Naive thymus-derived CD4-positive, alpha-beta T cell (primary cell): Measurements from ENCODE around the gene MAP3K14. TPM values are rescaled to one million over a fixed set of nuclear protein-coding genes. Genes with fewer than 3 reads are reported as not detected.
"Not testable (repeated sequence)": the region's sequence is repeated elsewhere in the genome, so short reads cannot be mapped to it uniquely, and the experiment has no call there.

Source experiments
- ATAC-seq: fragments of 150-1000 bp; cut with Tn5 transposase; 2 replicates; pipeline ENCODE4 v1.10.0; 2021; ENCODE audit warnings: mild to moderate bottlenecking, moderate library complexity
- CTCF ChIA-PET: fragments of 350-600 bp; sonication (Branson Sonifier 250); formaldehyde crosslinking; loops from one replicate; lab custom pipeline; 2021; ENCODE audit warnings: antibody characterized with exemption; lab: Charles Lee
- POLR2A ChIA-PET: fragments of 350-600 bp; sonication (Branson Sonifier 250); formaldehyde crosslinking; loops from one replicate; lab custom pipeline; 2021; ENCODE audit warnings: antibody characterized with exemption, inconsistent platforms; lab: Charles Lee
- DNase-seq, 9 donors: peaks; one replicate each; pipeline versions ENCODE4 v3.0.0 to v3.0.0-alpha.2; 2020 to 2022; ENCODE audit warnings: mixed read lengths in 1 of 9
- H3K27ac ChIP-seq: one replicate; pipeline ENCODE4 v1.7.0; 2013; ENCODE audit warnings: mild to moderate bottlenecking, low read depth, low read length, moderate library complexity
- H3K27me3 ChIP-seq, 2 donors: one replicate each; pipeline ENCODE4 v1.7.0; 2013; ENCODE audit warnings: low read length in 2 of 2, mild to moderate bottlenecking in 2 of 2, moderate library complexity in 2 of 2; ENCODE audit not compliant: control insufficient read depth in 2 of 2, insufficient read depth in 2 of 2
- H3K36me3 ChIP-seq, 3 experiments: 1 replicate in 2 of 3; 2 replicates in 1 of 3; pipeline ENCODE4 v1.7.0; 2013; ENCODE audit warnings: low read length in 3 of 3, mild to moderate bottlenecking in 3 of 3, moderate library complexity in 1 of 3; ENCODE audit not compliant: insufficient read depth in 3 of 3, control insufficient read depth in 2 of 3
- H3K4me1 ChIP-seq, 2 donors: one replicate each; pipeline ENCODE4 v1.7.0; 2013; ENCODE audit warnings: low read length in 2 of 2, mild to moderate bottlenecking in 2 of 2, moderate library complexity in 1 of 2; ENCODE audit not compliant: control insufficient read depth in 2 of 2, insufficient read depth in 2 of 2
- H3K4me3 ChIP-seq: 2 replicates; pipeline ENCODE4 v1.7.0; 2013; ENCODE audit warnings: mild to moderate bottlenecking, low read length
- H3K9me3 ChIP-seq, 3 experiments: 1 replicate in 2 of 3; 2 replicates in 1 of 3; pipeline ENCODE4 v1.7.0; 2013; ENCODE audit warnings: low read length in 3 of 3; ENCODE audit not compliant: control insufficient read depth in 2 of 3
- H3K27ac Mint-ChIP-seq, 9 donors: one replicate each; pipeline ENCODE4 v1.8.0; 2020 to 2022; ENCODE audit warnings: mixed read lengths in 9 of 9, mild to moderate bottlenecking in 8 of 9, moderate library complexity in 5 of 9, inconsistent platforms in 2 of 9
- H3K27me3 Mint-ChIP-seq, 5 donors: one replicate each; pipeline ENCODE4 v1.8.0; 2021 to 2022; ENCODE audit warnings: mixed read lengths in 5 of 5, mild to moderate bottlenecking in 1 of 5
- H3K36me3 Mint-ChIP-seq, 5 donors: one replicate each; pipeline ENCODE4 v1.8.0; 2020 to 2022; ENCODE audit warnings: mixed read lengths in 5 of 5, mild to moderate bottlenecking in 3 of 5, inconsistent platforms in 1 of 5
- H3K4me1 Mint-ChIP-seq, 7 donors: one replicate each; pipeline ENCODE4 v1.8.0; 2020 to 2022; ENCODE audit warnings: mixed read lengths in 7 of 7, mild to moderate bottlenecking in 3 of 7, inconsistent platforms in 1 of 7
- H3K4me3 Mint-ChIP-seq, 10 donors: one replicate each; pipeline ENCODE4 v1.8.0; 2020 to 2022; ENCODE audit warnings: mild to moderate bottlenecking in 10 of 10, mixed read lengths in 10 of 10, moderate library complexity in 6 of 10, inconsistent platforms in 2 of 10
- H3K9me3 Mint-ChIP-seq, 11 donors: one replicate each; pipeline ENCODE4 v1.8.0; 2020 to 2022; ENCODE audit warnings: mixed read lengths in 11 of 11, mild to moderate bottlenecking in 4 of 11, inconsistent platforms in 1 of 11, moderate library complexity in 1 of 11
- intact Hi-C, 2 donors: fragments of 100-400 bp; cut with micrococcal nuclease; formaldehyde crosslinking; loops; one replicate each; pipeline ENCODE4 v1.15.1; 2023
- polyA plus RNA-seq, 2 donors: library from polyadenylated mRNA; unstranded; fragments of 300-500 nt; fragmentation: Illumina TruSeq; gene quantifications; one replicate each; pipeline ENCODE4 v1.2.3, GENCODE V29; 2021
- total RNA-seq, 6 experiments: library from RNA in 5 of 6; stranded (reverse) in 5 of 6; gene quantifications; 1 replicate in 5 of 6; 2 replicates in 1 of 6; pipeline ENCODE4 v1.2.3 and lab custom pipeline; 2021 to 2026

The MAP3K14 gene
- total and polyA plus RNA-seq, 7 experiments from 2014 or later = 2.4 to 39.8 (median 31.5) TPM

- no peak overlapping the region for H3K4me3 ChIP-seq
- H3K27me3 ChIP-seq = no peaks in the 10 kb centered on the region
- Mint-ChIP-seq H3K4me1 (peaks cover 0 to 8% (median 0%) of the 10 kb centered on the region in 7 donors), H3K9me3 (no peaks in the 10 kb centered on the region), H3K27me3 (peaks cover 0 to 22% (median 0%) of the 10 kb centered on the region in 5 donors), H3K27ac (peak overlapping the region in 2 of 9 donors; percentile 51 to 57), H3K36me3 (no peaks in the 10 kb centered on the region), H3K4me3 (no peak overlapping the region)
- intact Hi-C loops = no loop called here
- no peak for DNase-seq
- no peak overlapping the region for H3K27ac ChIP-seq
- no peaks in the 10 kb centered on the region for H3K4me1 ChIP-seq
- POLR2A ChIA-PET = interaction anchor here (0.9 kb wide), 1 partner anchor 35 kb away, joined by 3 read pairs; no protein-coding TSS in a partner anchor
- no peak for ATAC-seq
- CTCF ChIA-PET = interaction anchor here (0.7 to 1.5 kb wide), 3 partner anchors 19 to 40 kb away, joined by 3 read pairs; no protein-coding TSS in a partner anchor
- H3K36me3 ChIP-seq = no peaks in the 10 kb centered on the region
- H3K9me3 ChIP-seq = no peaks in the 10 kb centered on the region
These were observed 28.9 kb upstream of the MAP3K14 start for GRCh38 chr17:45345554-45346215.

DNA sequence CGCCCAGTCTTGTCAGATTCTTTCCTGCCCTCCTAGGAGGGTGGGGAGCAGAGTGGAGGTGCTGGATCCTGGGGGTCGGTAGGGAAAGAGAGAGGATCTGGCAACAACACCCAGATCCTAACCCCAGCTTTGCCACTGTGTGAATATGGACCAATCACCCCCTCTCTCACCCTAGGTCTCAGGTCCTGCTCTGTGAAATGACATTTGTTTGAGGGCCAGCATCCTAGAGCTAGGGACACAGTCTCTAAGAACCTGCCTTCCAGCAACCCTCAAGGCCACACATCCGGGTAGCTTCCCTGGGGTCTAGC lies 28.4 kb upstream of the MAP3K14 start:
- Mint-ChIP-seq H3K9me3 (no peaks in the 10 kb centered on the region), H3K4me1 (peaks cover 0 to 8% (median 0%) of the 10 kb centered on the region in 7 donors), H3K4me3 (no peak overlapping the region), H3K27me3 (peaks cover 0 to 20% (median 0%) of the 10 kb centered on the region in 5 donors), H3K36me3 (no peaks in the 10 kb centered on the region), H3K27ac (peak overlapping the region in 1 of 9 donors; percentile 57)
- ATAC-seq (no peak), DNase-seq (no peak)
- CTCF ChIA-PET = interaction anchor here (0.7 to 1.5 kb wide), 3 partner anchors 19 to 40 kb away, joined by 3 read pairs; no protein-coding TSS in a partner anchor
- H3K27me3 ChIP-seq = no peaks in the 10 kb centered on the region
- no peak overlapping the region for H3K27ac ChIP-seq
- intact Hi-C loops = no loop called here
- no peaks in the 10 kb centered on the region for H3K36me3 ChIP-seq
- H3K9me3 ChIP-seq = no peaks in the 10 kb centered on the region
- POLR2A ChIA-PET = interaction anchor here (0.9 kb wide), 1 partner anchor 35 kb away, joined by 3 read pairs; no protein-coding TSS in a partner anchor
- no peaks in the 10 kb centered on the region for H3K4me1 ChIP-seq
- H3K4me3 ChIP-seq = no peak overlapping the region

GRCh38 chr17:45343967-45344664 lies 27.3 kb upstream of the MAP3K14 start:
- H3K4me1 ChIP-seq, POLR2A ChIA-PET, H3K27me3 ChIP-seq, H3K9me3 ChIP-seq, H3K4me3 ChIP-seq, H3K9me3 Mint-ChIP-seq, intact Hi-C loops, H3K4me1 Mint-ChIP-seq, ATAC-seq, H3K4me3 Mint-ChIP-seq, H3K36me3 Mint-ChIP-seq, H3K36me3 ChIP-seq, H3K27ac ChIP-seq: not testable (repeated sequence)
- H3K27me3 Mint-ChIP-seq = peaks cover 0 to 17% (median 0%) of the 10 kb centered on the region in 5 donors
- peak overlapping the region in 1 of 9 donors; percentile 59 for H3K27ac Mint-ChIP-seq
- CTCF ChIA-PET = interaction anchor here (0.7 kb wide), 1 partner anchor 56 kb away, joined by 3 read pairs; no protein-coding TSS in a partner anchor
- peak in 1 of 9 donors; percentile 3 for DNase-seq

GRCh38 chr17:45342871-45343526 lies 26.2 kb upstream of the MAP3K14 start:
- H3K4me3 Mint-ChIP-seq = no peak overlapping the region
- DNase-seq (no peak), ATAC-seq (no peak)
- peaks cover 0 to 8% (median 0%) of the 10 kb centered on the region in 7 donors for H3K4me1 Mint-ChIP-seq
- Histone ChIP-seq H3K9me3 (no peaks in the 10 kb centered on the region), H3K4me3 (no peak overlapping the region), H3K36me3 (no peaks in the 10 kb centered on the region), H3K27ac (no peak overlapping the region), H3K27me3 (no peaks in the 10 kb centered on the region), H3K4me1 (no peaks in the 10 kb centered on the region)
- H3K27ac Mint-ChIP-seq = no peak overlapping the region
- intact Hi-C loops = no loop called here
- H3K36me3 Mint-ChIP-seq = no peaks in the 10 kb centered on the region
- POLR2A ChIA-PET = no interaction called here
- H3K9me3 Mint-ChIP-seq = no peaks in the 10 kb centered on the region
- CTCF ChIA-PET = no interaction called here
- H3K27me3 Mint-ChIP-seq = peaks cover 0 to 8% (median 0%) of the 10 kb centered on the region in 5 donors

- Mint-ChIP-seq H3K27me3 (peaks cover 0 to 8% (median 0%) of the 10 kb centered on the region in 5 donors), H3K27ac (no peak overlapping the region), H3K4me1 (peaks cover 0 to 8% (median 0%) of the 10 kb centered on the region in 7 donors), H3K9me3 (no peaks in the 10 kb centered on the region), H3K36me3 (no peaks in the 10 kb centered on the region), H3K4me3 (no peak overlapping the region)
- intact Hi-C loops = no loop called here
- no peak overlapping the region for H3K4me3 ChIP-seq
- H3K27ac ChIP-seq = no peak overlapping the region
- H3K36me3 ChIP-seq = no peaks in the 10 kb centered on the region
- no peak for DNase-seq
- ChIA-PET POLR2A (interaction anchor here (1.1 kb wide), 1 partner anchor 87 kb away, joined by 4 read pairs; no protein-coding TSS in a partner anchor), CTCF (no interaction called here)
- no peaks in the 10 kb centered on the region for H3K4me1 ChIP-seq
- no peaks in the 10 kb centered on the region for H3K9me3 ChIP-seq
- ATAC-seq = no peak
- H3K27me3 ChIP-seq = no peaks in the 10 kb centered on the region
These were observed 25.5 kb upstream of the MAP3K14 start for GRCh38 chr17:45342306-45342705.

- Histone ChIP-seq H3K4me1 (no peaks in the 10 kb centered on the region), H3K27me3 (no peaks in the 10 kb centered on the region), H3K27ac (no peak overlapping the region), H3K36me3 (no peaks in the 10 kb centered on the region), H3K9me3 (no peaks in the 10 kb centered on the region), H3K4me3 (no peak overlapping the region)
- Mint-ChIP-seq H3K4me3 (no peak overlapping the region), H3K4me1 (peaks cover 0 to 8% (median 0%) of the 10 kb centered on the region in 7 donors), H3K27me3 (peaks cover 0 to 8% (median 0%) of the 10 kb centered on the region in 5 donors), H3K27ac (peak overlapping the region in 1 of 9 donors; percentile 41), H3K36me3 (no peaks in the 10 kb centered on the region), H3K9me3 (no peaks in the 10 kb centered on the region)
- ATAC-seq (no peak), DNase-seq (no peak)
- ChIA-PET POLR2A (interaction anchor here (1.1 kb wide), 1 partner anchor 86 kb away, joined by 4 read pairs; no protein-coding TSS in a partner anchor), CTCF (no interaction called here)
- intact Hi-C loops = no loop called here
These were observed 24.8 kb upstream of the MAP3K14 start for GRCh38 chr17:45341533-45342158.
